ENCODE results near the gene MDK. TPM values are rescaled to one million over a fixed set of nuclear protein-coding genes. Genes with fewer than 3 reads are reported as not detected.

The MDK gene
- total RNA-seq, 1 donor from 2014 or later, result 949 TPM

DNA sequence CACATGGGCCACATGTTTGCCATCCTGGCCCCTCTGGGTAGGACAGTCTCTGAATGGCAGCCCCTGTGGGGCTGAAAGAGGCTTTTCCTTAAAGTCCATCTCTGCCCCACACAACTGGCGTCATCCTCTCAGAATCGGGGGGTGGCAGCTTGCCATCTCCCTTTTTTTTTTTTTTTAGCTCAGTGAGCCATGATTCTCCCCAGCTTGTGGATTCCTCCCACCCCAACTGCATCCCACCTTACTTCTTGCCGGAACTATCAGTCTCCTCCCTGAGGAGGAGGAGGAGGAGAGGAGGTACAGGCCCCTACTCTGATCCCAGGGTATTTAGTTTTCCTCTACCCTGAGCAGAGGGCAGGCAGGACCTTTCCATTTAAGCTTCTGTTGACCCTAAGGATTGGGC is 30.8 kb upstream of the MDK start:
- Mint-ChIP-seq H3K36me3 (no peaks in the 10 kb centered on the region), H3K4me1 (ENCODE audit: unreplicated experiment) (peaks cover 30% of the 10 kb centered on the region), H3K27me3 (peaks cover 4% of the 10 kb centered on the region), H3K27ac (no peak overlapping the region), H3K9me3 (no peaks in the 10 kb centered on the region), H3K4me3 (no peak overlapping the region)
- TF ChIP-seq, protein P1, sequence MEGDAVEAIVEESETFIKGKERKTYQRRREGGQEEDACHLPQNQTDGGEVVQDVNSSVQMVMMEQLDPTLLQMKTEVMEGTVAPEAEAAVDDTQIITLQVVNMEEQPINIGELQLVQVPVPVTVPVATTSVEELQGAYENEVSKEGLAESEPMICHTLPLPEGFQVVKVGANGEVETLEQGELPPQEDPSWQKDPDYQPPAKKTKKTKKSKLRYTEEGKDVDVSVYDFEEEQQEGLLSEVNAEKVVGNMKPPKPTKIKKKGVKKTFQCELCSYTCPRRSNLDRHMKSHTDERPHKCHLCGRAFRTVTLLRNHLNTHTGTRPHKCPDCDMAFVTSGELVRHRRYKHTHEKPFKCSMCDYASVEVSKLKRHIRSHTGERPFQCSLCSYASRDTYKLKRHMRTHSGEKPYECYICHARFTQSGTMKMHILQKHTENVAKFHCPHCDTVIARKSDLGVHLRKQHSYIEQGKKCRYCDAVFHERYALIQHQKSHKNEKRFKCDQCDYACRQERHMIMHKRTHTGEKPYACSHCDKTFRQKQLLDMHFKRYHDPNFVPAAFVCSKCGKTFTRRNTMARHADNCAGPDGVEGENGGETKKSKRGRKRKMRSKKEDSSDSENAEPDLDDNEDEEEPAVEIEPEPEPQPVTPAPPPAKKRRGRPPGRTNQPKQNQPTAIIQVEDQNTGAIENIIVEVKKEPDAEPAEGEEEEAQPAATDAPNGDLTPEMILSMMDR (conservative IDR thresholded peaks at IDR 0.05), result no peak
- DNase-seq (ENCODE audit: extremely low spot score, unreplicated experiment), result no peak

DNA sequence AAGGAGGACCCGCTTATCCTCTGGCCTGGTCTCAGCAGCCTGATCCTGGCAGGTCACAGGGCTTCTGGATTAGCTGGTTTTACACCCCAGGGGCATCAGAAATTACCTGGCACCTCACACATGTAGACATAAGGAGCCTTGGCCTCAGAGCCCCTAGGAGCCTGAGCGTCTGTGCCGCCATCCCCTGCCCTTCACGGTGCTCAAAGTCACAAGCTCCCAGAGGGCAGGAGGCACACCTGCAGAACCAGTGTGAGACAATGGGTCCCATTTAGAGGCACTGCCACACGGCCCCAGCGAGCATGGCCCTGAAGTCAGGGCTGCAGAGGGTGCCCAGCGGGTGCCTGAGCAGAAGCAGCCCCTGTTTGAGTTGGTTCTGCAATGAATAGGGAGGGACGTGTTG is 30.3 kb upstream of the MDK start:
- no peak for DNase-seq (ENCODE audit: extremely low spot score, unreplicated experiment)
- Mint-ChIP-seq H3K27ac (no peak overlapping the region), H3K4me3 (no peak overlapping the region), H3K9me3 (no peaks in the 10 kb centered on the region), H3K4me1 (ENCODE audit: unreplicated experiment) (peaks cover 30% of the 10 kb centered on the region), H3K36me3 (no peaks in the 10 kb centered on the region), H3K27me3 (peaks cover 4% of the 10 kb centered on the region)
- TF ChIP-seq, protein P1 (conservative IDR thresholded peaks at IDR 0.05), result no peak

DNA sequence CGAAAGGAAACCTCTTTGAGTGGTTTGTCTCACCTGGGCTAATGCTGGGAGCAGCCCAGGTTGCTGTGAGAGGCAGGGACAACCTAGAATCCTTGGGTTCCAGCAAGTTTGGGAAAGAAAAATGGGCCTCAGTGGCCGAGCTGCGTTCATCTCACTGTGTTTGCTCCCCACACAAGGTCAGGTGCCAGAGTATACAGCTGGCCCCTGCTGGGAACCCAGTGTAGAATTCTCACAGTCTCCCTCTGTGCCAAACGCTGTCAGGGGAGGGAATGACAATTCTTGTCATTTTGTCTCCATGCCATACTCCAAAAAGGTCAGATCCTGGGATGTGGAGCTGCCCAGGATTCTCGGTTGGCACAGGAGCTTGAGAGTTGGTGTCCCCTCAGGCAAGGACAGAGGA is 29.9 kb upstream of the MDK start:
- no peak for DNase-seq (ENCODE audit: extremely low spot score, unreplicated experiment)
- H3K27me3 Mint-ChIP-seq, result peaks cover under 1% of the 10 kb centered on the region
- no peaks in the 10 kb centered on the region for H3K36me3 Mint-ChIP-seq
- H3K27ac Mint-ChIP-seq, result no peak overlapping the region
- TF ChIP-seq, protein P1 (conservative IDR thresholded peaks at IDR 0.05), result no peak
- H3K9me3 Mint-ChIP-seq, result no peaks in the 10 kb centered on the region
- H3K4me3 Mint-ChIP-seq, result no peak overlapping the region
- peaks cover 27% of the 10 kb centered on the region for H3K4me1 Mint-ChIP-seq (ENCODE audit: unreplicated experiment)

- Mint-ChIP-seq H3K4me3 (no peak overlapping the region), H3K27me3 (no peaks in the 10 kb centered on the region), H3K4me1 (ENCODE audit: unreplicated experiment) (peaks cover 28% of the 10 kb centered on the region), H3K36me3 (no peaks in the 10 kb centered on the region), H3K27ac (no peak overlapping the region), H3K9me3 (no peaks in the 10 kb centered on the region)
- TF ChIP-seq, protein P1 (conservative IDR thresholded peaks at IDR 0.05), result peak; percentile 91
- no peak for DNase-seq (ENCODE audit: extremely low spot score, unreplicated experiment)
Observed at GRCh38 chr11:46352063-46352841, 29.2 kb upstream of the MDK start.

DNA sequence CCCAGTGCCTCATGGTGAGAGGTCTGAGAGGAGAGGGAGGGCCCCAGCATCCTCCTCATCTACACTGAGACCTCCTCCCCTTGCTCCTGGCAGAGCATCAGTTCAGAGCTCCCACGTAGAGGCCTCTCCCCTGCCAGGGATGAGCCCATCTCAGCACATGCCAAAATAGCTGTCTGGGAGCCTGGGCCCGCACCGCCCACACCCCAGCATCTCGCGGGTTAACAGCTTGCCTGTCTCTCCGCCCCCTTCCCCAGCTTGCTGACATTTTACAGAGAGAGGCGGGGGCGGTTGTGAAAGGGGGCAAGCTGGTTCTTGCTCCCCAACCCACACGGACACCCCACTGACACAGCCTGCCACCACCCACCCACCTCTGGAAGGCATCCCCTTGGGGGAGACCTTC is 27.8 kb upstream of the MDK start:
- H3K27me3 Mint-ChIP-seq, result no peaks in the 10 kb centered on the region
- TF ChIP-seq, protein P1 (conservative IDR thresholded peaks at IDR 0.05), result no peak
- peaks cover 28% of the 10 kb centered on the region for H3K4me1 Mint-ChIP-seq (ENCODE audit: unreplicated experiment)
- no peaks in the 10 kb centered on the region for H3K9me3 Mint-ChIP-seq
- H3K36me3 Mint-ChIP-seq, result no peaks in the 10 kb centered on the region
- H3K4me3 Mint-ChIP-seq, result no peak overlapping the region
- no peak for DNase-seq (ENCODE audit: extremely low spot score, unreplicated experiment)
- H3K27ac Mint-ChIP-seq, result no peak overlapping the region

All from type B pancreatic cell (in vitro differentiated cells).